ENCODE measurements around the gene CCL13. TPM values are rescaled to one million over a fixed set of nuclear protein-coding genes. Genes with fewer than 3 reads are reported as not detected.

Gene CCL13
- total and polyA plus RNA-seq, 4 donors: 0.12 to 0.84 TPM; not detected in 2

DNA sequence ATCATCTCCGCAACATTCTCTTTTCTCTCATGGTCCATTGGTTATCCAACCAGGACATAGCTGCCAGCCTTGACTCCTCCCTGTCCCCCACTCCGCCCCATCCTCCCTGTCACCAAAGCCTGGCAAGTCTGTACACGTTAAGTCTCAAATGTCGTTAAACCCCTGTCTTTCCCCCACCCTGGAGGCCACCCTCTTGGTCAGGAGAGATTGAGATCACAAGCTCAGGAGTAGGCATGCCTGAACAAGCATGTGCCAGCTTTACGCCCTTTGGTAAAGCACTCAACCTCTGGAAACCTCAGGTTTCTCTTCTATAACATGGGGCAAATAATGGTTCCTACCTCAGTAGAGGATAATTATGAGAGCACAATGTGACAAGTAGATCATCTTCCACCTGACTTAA, 44.9 kb downstream of the CCL13 start:
- no peak for DNase-seq (ENCODE audit: low spot score)
- Histone ChIP-seq H3K36me3 (ENCODE audit: control insufficient read depth in 4 of 4, insufficient read depth in 3 of 4, low read depth in 1 of 4, low read length in 3 of 4) (no peaks in the 10 kb centered on the region), H3K27me3 (ENCODE audit: control insufficient read depth in 4 of 4, insufficient read depth in 4 of 4, low read length in 3 of 4) (no peaks in the 10 kb centered on the region), H3K27ac (ENCODE audit: low read depth in 1 of 2, low read length in 2 of 2) (no peak overlapping the region), H3K9me3 (ENCODE audit: control insufficient read depth in 4 of 4, low read length in 3 of 4) (no peaks in the 10 kb centered on the region), H3K9ac (ENCODE audit: low read depth in 1 of 2, low read length in 2 of 2) (no peak overlapping the region), H3K4me3 (ENCODE audit: low read depth in 1 of 3, low read length in 3 of 3) (no peak overlapping the region), H3K4me1 (ENCODE audit: control insufficient read depth in 4 of 4, insufficient read depth in 4 of 4, low read length in 3 of 4) (no peaks in the 10 kb centered on the region)
- 87% methylated on average over 5 of the region's 5 CpGs for WGBS
- no peak for TF ChIP-seq HNF4A (conservative IDR thresholded peaks at IDR 0.05)
- no peak for TF ChIP-seq NR2F2 (IDR thresholded peaks at IDR 0.05)
- no peak for TF ChIP-seq TAF1 (conservative IDR thresholded peaks at IDR 0.05)
- no peak for TF ChIP-seq FOXA1 (IDR thresholded peaks at IDR 0.05)
- TF ChIP-seq, protein P1, sequence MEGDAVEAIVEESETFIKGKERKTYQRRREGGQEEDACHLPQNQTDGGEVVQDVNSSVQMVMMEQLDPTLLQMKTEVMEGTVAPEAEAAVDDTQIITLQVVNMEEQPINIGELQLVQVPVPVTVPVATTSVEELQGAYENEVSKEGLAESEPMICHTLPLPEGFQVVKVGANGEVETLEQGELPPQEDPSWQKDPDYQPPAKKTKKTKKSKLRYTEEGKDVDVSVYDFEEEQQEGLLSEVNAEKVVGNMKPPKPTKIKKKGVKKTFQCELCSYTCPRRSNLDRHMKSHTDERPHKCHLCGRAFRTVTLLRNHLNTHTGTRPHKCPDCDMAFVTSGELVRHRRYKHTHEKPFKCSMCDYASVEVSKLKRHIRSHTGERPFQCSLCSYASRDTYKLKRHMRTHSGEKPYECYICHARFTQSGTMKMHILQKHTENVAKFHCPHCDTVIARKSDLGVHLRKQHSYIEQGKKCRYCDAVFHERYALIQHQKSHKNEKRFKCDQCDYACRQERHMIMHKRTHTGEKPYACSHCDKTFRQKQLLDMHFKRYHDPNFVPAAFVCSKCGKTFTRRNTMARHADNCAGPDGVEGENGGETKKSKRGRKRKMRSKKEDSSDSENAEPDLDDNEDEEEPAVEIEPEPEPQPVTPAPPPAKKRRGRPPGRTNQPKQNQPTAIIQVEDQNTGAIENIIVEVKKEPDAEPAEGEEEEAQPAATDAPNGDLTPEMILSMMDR (IDR thresholded peaks at IDR 0.05; ENCODE audit: low read depth, low read length, missing input control): no peak
- TF ChIP-seq, protein P2, sequence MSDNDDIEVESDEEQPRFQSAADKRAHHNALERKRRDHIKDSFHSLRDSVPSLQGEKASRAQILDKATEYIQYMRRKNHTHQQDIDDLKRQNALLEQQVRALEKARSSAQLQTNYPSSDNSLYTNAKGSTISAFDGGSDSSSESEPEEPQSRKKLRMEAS (IDR thresholded peaks at IDR 0.05): no peak
- TF ChIP-seq EGR1 (IDR thresholded peaks at IDR 0.05; ENCODE audit: low read depth in 2 of 2): no peak
- TF ChIP-seq ATF3 (IDR thresholded peaks at IDR 0.05): no peak
- no peak for TF ChIP-seq JUND (IDR thresholded peaks at IDR 0.05)
- no peak for TF ChIP-seq FOXA2 (IDR thresholded peaks at IDR 0.05)
- TF ChIP-seq, protein P3, sequence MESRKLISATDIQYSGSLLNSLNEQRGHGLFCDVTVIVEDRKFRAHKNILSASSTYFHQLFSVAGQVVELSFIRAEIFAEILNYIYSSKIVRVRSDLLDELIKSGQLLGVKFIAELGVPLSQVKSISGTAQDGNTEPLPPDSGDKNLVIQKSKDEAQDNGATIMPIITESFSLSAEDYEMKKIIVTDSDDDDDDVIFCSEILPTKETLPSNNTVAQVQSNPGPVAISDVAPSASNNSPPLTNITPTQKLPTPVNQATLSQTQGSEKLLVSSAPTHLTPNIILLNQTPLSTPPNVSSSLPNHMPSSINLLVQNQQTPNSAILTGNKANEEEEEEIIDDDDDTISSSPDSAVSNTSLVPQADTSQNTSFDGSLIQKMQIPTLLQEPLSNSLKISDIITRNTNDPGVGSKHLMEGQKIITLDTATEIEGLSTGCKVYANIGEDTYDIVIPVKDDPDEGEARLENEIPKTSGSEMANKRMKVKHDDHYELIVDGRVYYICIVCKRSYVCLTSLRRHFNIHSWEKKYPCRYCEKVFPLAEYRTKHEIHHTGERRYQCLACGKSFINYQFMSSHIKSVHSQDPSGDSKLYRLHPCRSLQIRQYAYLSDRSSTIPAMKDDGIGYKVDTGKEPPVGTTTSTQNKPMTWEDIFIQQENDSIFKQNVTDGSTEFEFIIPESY (IDR thresholded peaks at IDR 0.05): no peak
- no peak for TF ChIP-seq SP1 (IDR thresholded peaks at IDR 0.05)
- no peak for TF ChIP-seq GABPA (IDR thresholded peaks at IDR 0.05 in 1 of 2, conservative IDR thresholded peaks at IDR 0.05 in 1 of 2)
- no peak for TF ChIP-seq REST (IDR thresholded peaks at IDR 0.05)
- no peak for TF ChIP-seq YY1 (IDR thresholded peaks at IDR 0.05)

DNA sequence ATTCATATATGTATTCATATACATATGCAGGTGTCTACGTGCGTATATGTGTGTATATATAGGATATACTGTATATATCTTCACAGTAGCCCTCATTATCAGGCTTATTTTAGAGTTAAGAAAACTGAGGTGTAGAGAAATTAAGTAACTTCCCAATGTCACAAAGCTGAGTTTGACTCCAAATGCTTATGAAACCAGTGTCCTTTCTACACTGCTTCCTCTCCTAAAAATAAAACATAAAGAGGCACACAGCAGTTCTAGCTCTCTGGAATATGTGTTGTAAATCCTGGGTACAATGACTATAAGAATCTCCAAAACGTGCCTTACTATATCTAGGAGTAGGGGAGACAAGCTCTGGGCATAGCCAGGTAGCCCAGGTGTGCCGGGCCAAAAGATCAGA, 46.7 kb downstream of the CCL13 start:
- 61% methylated on average over 4 of the region's 4 CpGs for WGBS
- Histone ChIP-seq H3K9me3 (ENCODE audit: control insufficient read depth in 4 of 4, low read length in 3 of 4) (no peaks in the 10 kb centered on the region), H3K4me1 (ENCODE audit: control insufficient read depth in 4 of 4, insufficient read depth in 4 of 4, low read length in 3 of 4) (no peaks in the 10 kb centered on the region)

More for the DNA sequence above, 46.7 kb downstream of the CCL13 start:
- TF ChIP-seq HNF4A (conservative IDR thresholded peaks at IDR 0.05) (no peak), RAD21 (IDR thresholded peaks at IDR 0.05) (no peak), EGR1 (IDR thresholded peaks at IDR 0.05; ENCODE audit: low read depth in 2 of 2) (no peak), YY1 (IDR thresholded peaks at IDR 0.05) (no peak), FOXA1 (IDR thresholded peaks at IDR 0.05) (no peak), ATF3 (IDR thresholded peaks at IDR 0.05) (no peak), FOXA2 (IDR thresholded peaks at IDR 0.05) (no peak)
- TF ChIP-seq, protein P1 (IDR thresholded peaks at IDR 0.05; ENCODE audit: low read depth, low read length, missing input control): no peak
- TF ChIP-seq, protein P2 (IDR thresholded peaks at IDR 0.05): no peak
- Histone ChIP-seq H3K27ac (ENCODE audit: low read depth in 1 of 2, low read length in 2 of 2) (no peak overlapping the region), H3K36me3 (ENCODE audit: control insufficient read depth in 4 of 4, insufficient read depth in 3 of 4, low read depth in 1 of 4, low read length in 3 of 4) (no peaks in the 10 kb centered on the region), H3K9ac (ENCODE audit: low read depth in 1 of 2, low read length in 2 of 2) (no peak overlapping the region), H3K27me3 (ENCODE audit: control insufficient read depth in 4 of 4, insufficient read depth in 4 of 4, low read length in 3 of 4) (no peaks in the 10 kb centered on the region), H3K4me3 (ENCODE audit: low read depth in 1 of 3, low read length in 3 of 3) (no peak overlapping the region)
- no peak for DNase-seq (ENCODE audit: low spot score)
